SJCRH30 (cell line): ENCODE measurements around the gene FAT1. TPM values are rescaled to one million over a fixed set of nuclear protein-coding genes. Genes with fewer than 3 reads are reported as not detected.
"Not testable (repeated sequence)": the region's sequence is repeated elsewhere in the genome, so short reads cannot be mapped to it uniquely, and the experiment has no call there.

Source experiments
- DNase-seq, 2 experiments: peaks; one replicate each; pipeline ENCODE4 v3.0.0-alpha.2; 2015 to 2020
- H3K27ac ChIP-seq: fragments of 250-450 bp; sonication (Bioruptor Pico); 2 replicates; pipeline ENCODE4 v1.5.1; 2020; ENCODE audit warnings: mild to moderate bottlenecking, moderate library complexity
- H3K27me3 ChIP-seq: fragments of 250-450 bp; sonication (Bioruptor Pico); 2 replicates; pipeline ENCODE4 v1.5.1; 2020; ENCODE audit warnings: mild to moderate bottlenecking, moderate library complexity
- H3K36me3 ChIP-seq: fragments of 250-450 bp; sonication (Bioruptor Pico); 2 replicates; pipeline ENCODE4 v1.5.1; 2020; ENCODE audit warnings: mild to moderate bottlenecking, moderate library complexity
- H3K4me1 ChIP-seq: fragments of 250-450 bp; sonication (Bioruptor Pico); 2 replicates; pipeline ENCODE4 v1.5.1; 2020; ENCODE audit warnings: mild to moderate bottlenecking, moderate library complexity
- H3K4me3 ChIP-seq: fragments of 250-450 bp; sonication (Bioruptor Pico); 2 replicates; pipeline ENCODE4 v1.5.1; 2020; ENCODE audit warnings: mild to moderate bottlenecking, moderate library complexity
- H3K9me3 ChIP-seq: fragments of 250-450 bp; sonication (Bioruptor Pico); replicated peaks from 2 replicates; pipeline ENCODE4 v1.5.1; 2020; ENCODE audit warnings: mild to moderate bottlenecking, moderate library complexity
- total RNA-seq: library from RNA; depleted of rRNA; stranded (reverse); fragments of >200 nt; shearing (Covaris generic); gene quantifications from 2 replicates; pipeline ENCODE4 v1.2.3, GENCODE V29; 2014; rRNA removed

The FAT1 gene
- 152 and 154 TPM in 2 replicates for total RNA-seq

GRCh38 chr4:186723292-186724057 lies at the start of gene FAT1:
Gene FAT1, minus strand, starts transcription at chr4:186723856. Its CDS starts 14,029 bp downstream, at chr4:186709827.
- Histone ChIP-seq H3K27ac (peak within 1 kb of the TSS; percentile 88), H3K9me3 (0 out of 2 replicates have a peak, but pooled peaks cover 6% of the 10 kb centered on the region), H3K4me3 (peak within 1 kb of the TSS; percentile 78), H3K4me1 (no peaks in the 10 kb centered on the region), H3K36me3 (0 out of 2 replicates have a peak, but pooled peaks cover 4% of the 10 kb centered on the region), H3K27me3 (no peaks in the 10 kb centered on the region)
- DNase-seq: peak; percentile 54 to 68

GRCh38 chr4:186772936-186773487 lies 49.4 kb upstream of the FAT1 start:
- Histone ChIP-seq H3K4me3 (no peak overlapping the region), H3K9me3 (no peaks in the 10 kb centered on the region), H3K27ac (no peak overlapping the region), H3K27me3 (no peaks in the 10 kb centered on the region), H3K4me1 (no peaks in the 10 kb centered on the region), H3K36me3 (no peaks in the 10 kb centered on the region)
- DNase-seq: no peak

- DNase-seq: no peak
- no peaks in the 10 kb centered on the region for H3K9me3 ChIP-seq
- no peak overlapping the region for H3K27ac ChIP-seq
- no peaks in the 10 kb centered on the region; the same call in 1 of the 2 replicates for H3K4me1 ChIP-seq
- H3K36me3 ChIP-seq: no peaks in the 10 kb centered on the region
- H3K4me3 ChIP-seq: no peak overlapping the region
- H3K27me3 ChIP-seq: no peaks in the 10 kb centered on the region
These were observed 48.0 kb upstream of the FAT1 start for GRCh38 chr4:186771624-186772023.

GRCh38 chr4:186770481-186771175 lies 47.0 kb upstream of the FAT1 start:
- H3K27me3 ChIP-seq: no peaks in the 10 kb centered on the region
- H3K9me3 ChIP-seq: no peaks in the 10 kb centered on the region
- no peaks in the 10 kb centered on the region for H3K36me3 ChIP-seq
- no peak for DNase-seq
- H3K27ac ChIP-seq: no peak overlapping the region
- no peak overlapping the region for H3K4me3 ChIP-seq
- H3K4me1 ChIP-seq: no peaks in the 10 kb centered on the region; the same call in 1 of the 2 replicates

GRCh38 chr4:186767794-186768193 lies 44.1 kb upstream of the FAT1 start:
- Histone ChIP-seq H3K4me3 (no peak overlapping the region), H3K27ac (no peak overlapping the region), H3K36me3 (no peaks in the 10 kb centered on the region), H3K4me1 (peaks cover 3% of the 10 kb centered on the region; the same call in 1 of the 2 replicates), H3K27me3 (no peaks in the 10 kb centered on the region), H3K9me3 (no peaks in the 10 kb centered on the region)
- DNase-seq: no peak

- H3K27ac ChIP-seq: peak overlapping the region; percentile 59
These were observed 42.3 kb upstream of the FAT1 start for GRCh38 chr4:186765673-186766546.

GRCh38 chr4:186765138-186765537 lies 41.5 kb upstream of the FAT1 start:
- no peaks in the 10 kb centered on the region for H3K36me3 ChIP-seq
- no peaks in the 10 kb centered on the region for H3K27me3 ChIP-seq
- H3K27ac ChIP-seq: peak overlapping the region; percentile 59
- peak overlapping the region; percentile 42 for H3K4me3 ChIP-seq
- DNase-seq: peak; percentile 55 to 67
- H3K4me1 ChIP-seq: peaks cover 3% of the 10 kb centered on the region; the same call in 1 of the 2 replicates
- H3K9me3 ChIP-seq: no peaks in the 10 kb centered on the region

More at GRCh38 chr4:186765673-186766546, 42.3 kb upstream of the FAT1 start:
- Histone ChIP-seq H3K4me1 (peaks cover 3% of the 10 kb centered on the region; the same call in 1 of the 2 replicates), H3K27me3 (no peaks in the 10 kb centered on the region), H3K9me3 (no peaks in the 10 kb centered on the region), H3K36me3 (no peaks in the 10 kb centered on the region), H3K4me3 (peak overlapping the region; percentile 42)
- DNase-seq: peak; percentile 53 to 74

- no peak overlapping the region for H3K27ac ChIP-seq
- DNase-seq: no peak
- no peaks in the 10 kb centered on the region for H3K27me3 ChIP-seq
- no peak overlapping the region for H3K4me3 ChIP-seq
- H3K9me3 ChIP-seq: no peaks in the 10 kb centered on the region
- no peaks in the 10 kb centered on the region for H3K36me3 ChIP-seq
- H3K4me1 ChIP-seq: peaks cover 3% of the 10 kb centered on the region; the same call in 1 of the 2 replicates
These were observed 40.8 kb upstream of the FAT1 start for GRCh38 chr4:186764457-186764856.

- DNase-seq: no peak
- peaks cover 7% of the 10 kb centered on the region for H3K4me1 ChIP-seq
- H3K36me3 ChIP-seq: no peaks in the 10 kb centered on the region
- no peaks in the 10 kb centered on the region for H3K27me3 ChIP-seq
- no peak overlapping the region for H3K27ac ChIP-seq
- H3K9me3 ChIP-seq: no peaks in the 10 kb centered on the region
- H3K4me3 ChIP-seq: no peak overlapping the region
These were observed 39.2 kb upstream of the FAT1 start for GRCh38 chr4:186762865-186763264.

GRCh38 chr4:186762361-186762760 lies 38.7 kb upstream of the FAT1 start:
- Histone ChIP-seq H3K9me3 (no peaks in the 10 kb centered on the region), H3K27me3 (no peaks in the 10 kb centered on the region), H3K4me1 (peaks cover 7% of the 10 kb centered on the region), H3K4me3 (no peak overlapping the region), H3K36me3 (no peaks in the 10 kb centered on the region), H3K27ac (no peak overlapping the region)
- no peak for DNase-seq

- not testable (repeated sequence) for DNase-seq, H3K27me3 ChIP-seq, H3K27ac ChIP-seq, H3K4me3 ChIP-seq, H3K9me3 ChIP-seq, H3K36me3 ChIP-seq, H3K4me1 ChIP-seq
These were observed 38.3 kb upstream of the FAT1 start for GRCh38 chr4:186761956-186762355.

- H3K4me3 ChIP-seq: no peak overlapping the region
- DNase-seq: no peak
- no peak overlapping the region for H3K27ac ChIP-seq
- no peaks in the 10 kb centered on the region for H3K9me3 ChIP-seq
- H3K36me3 ChIP-seq: no peaks in the 10 kb centered on the region
- peaks cover 7% of the 10 kb centered on the region for H3K4me1 ChIP-seq
- H3K27me3 ChIP-seq: no peaks in the 10 kb centered on the region
These were observed 37.7 kb upstream of the FAT1 start for GRCh38 chr4:186761393-186761792.

GRCh38 chr4:186760576-186760975 lies 36.9 kb upstream of the FAT1 start:
- H3K4me3 ChIP-seq: no peak overlapping the region
- peaks cover 7% of the 10 kb centered on the region for H3K4me1 ChIP-seq
- DNase-seq: no peak
- no peak overlapping the region for H3K27ac ChIP-seq
- no peaks in the 10 kb centered on the region for H3K36me3 ChIP-seq
- no peaks in the 10 kb centered on the region for H3K27me3 ChIP-seq
- no peaks in the 10 kb centered on the region for H3K9me3 ChIP-seq

- Histone ChIP-seq H3K4me1 (peaks cover 4% of the 10 kb centered on the region), H3K36me3 (no peaks in the 10 kb centered on the region), H3K4me3 (no peak overlapping the region), H3K27me3 (no peaks in the 10 kb centered on the region), H3K27ac (no peak overlapping the region), H3K9me3 (no peaks in the 10 kb centered on the region)
- no peak for DNase-seq
These were observed 36.3 kb upstream of the FAT1 start for GRCh38 chr4:186759990-186760389.
